Pancreas (tissue), 10 donors: ENCODE results near the gene ATPAF2. TPM values are rescaled to one million over a fixed set of nuclear protein-coding genes. Genes with fewer than 3 reads are reported as not detected.

Experiments
- ATAC-seq, 4 donors: fragments of 200-7000 bp; cut with Tn5 transposase; one replicate each; pipeline versions ENCODE4 v1.8.0 to v1.9.1; 2020; ENCODE audit warnings: mild to moderate bottlenecking in 4 of 4, moderate library complexity in 4 of 4
- DNase-seq, 6 donors: peaks; one replicate each; pipeline ENCODE4 v3.0.0-alpha.2; 2020
- FAIRE-seq: peaks from 2 replicates; lab custom pipeline; 2012; peaks lifted over from hg19 to GRCh38; lab: Jason Lieb, UNC
- H3K27ac ChIP-seq, 4 donors: fragments of 200-600 bp; sonication (generic); 1 replicate in 3 of 4; 2 replicates in 1 of 4; pipeline versions ENCODE4 v1.5.0 to v1.8.0; 2020
- H3K27me3 ChIP-seq, 4 donors: fragments of 200-600 bp; one replicate each; pipeline ENCODE4 v1.8.0; 2021
- H3K36me3 ChIP-seq, 3 donors: fragments of 200-600 bp; sonication (generic) in 1 of 3; one replicate each; pipeline versions ENCODE4 v1.5.0 to v1.8.0; 2020 to 2021
- H3K4me1 ChIP-seq, 3 donors: fragments of 200-600 bp; one replicate each; pipeline ENCODE4 v1.8.0; 2021
- H3K4me3 ChIP-seq, 4 donors: fragments of 200-600 bp; sonication (generic) in 2 of 4; one replicate each; pipeline versions ENCODE4 v1.5.0 to v1.8.0; 2020 to 2021
- H3K9me3 ChIP-seq, 4 donors: fragments of 200-600 bp; one replicate each; pipeline ENCODE4 v1.8.0; 2021
- WGBS, 2 donors: extraction: QIAGEN DNeasy Blood & Tissue Kit; methylation state at CpG; one replicate each; pipeline ENCODE4 v1.1.7; 2013; 5-methylcytosine and 5-hydroxymethylcytosine counted together
- intact Hi-C, 3 donors: fragments of 100-400 bp; cut with DNase I; formaldehyde crosslinking; loops; one replicate each; pipeline versions ENCODE4 v1.11.1 to v1.14.2; 2022
- polyA plus RNA-seq, 2 donors: library from polyadenylated mRNA; stranded (reverse); fragments of 200-250 nt; gene quantifications; one replicate each; pipeline ENCODE4 v1.2.3, GENCODE V29; 2013
- total RNA-seq, 6 donors: library from RNA; stranded (reverse); fragmentation: NEBNext Ultra II Directional in 4 of 6; extraction: Animal tissue kit (Norgen Biotek cat#: 25700) in 4 of 6; gene quantifications; one replicate each; pipeline versions ENCODE4 v1.2.1 to v1.2.4, GENCODE V29; 2021 to 2023
- TF ChIP-seq, protein P1 (sequence below), 4 donors: fragments of 200-600 bp; sonication (generic) in 3 of 4; IDR thresholded peaks; one replicate each; pipeline versions ENCODE4 v1.5.0 to v1.8.0; 2021; ENCODE audit warnings: antibody characterized with exemption in 4 of 4
- donor health status: healthy with polysubstance abuse.
- donor health status: DM: no; HTN: no; CAD: no; lungs with moderate emphysema.
- donor health status: DM: no; HTN: no; CAD: no.
- donor health status: control.
- donor health status: control.
- donor health status: Bipolar disorder and iron deficiency.
- donor health status: DM: yes; HTN: yes; CAD: no.
- donor health status: DM: no; HTN: no; CAD: no.
- donor health status: DM: no; HTN: no; CAD: no.
- donor health status: DM: yes; HTN: yes; CAD: no.

Gene ATPAF2
- total and polyA plus RNA-seq, 8 donors = 7.3 to 18.4 (median 12.1) TPM

- no peaks in the 10 kb centered on the region for H3K27me3 ChIP-seq
- no peak overlapping the region for H3K4me3 ChIP-seq
- no peaks in the 10 kb centered on the region for H3K36me3 ChIP-seq
- H3K4me1 ChIP-seq = no peaks in the 10 kb centered on the region
- TF ChIP-seq, protein P1, sequence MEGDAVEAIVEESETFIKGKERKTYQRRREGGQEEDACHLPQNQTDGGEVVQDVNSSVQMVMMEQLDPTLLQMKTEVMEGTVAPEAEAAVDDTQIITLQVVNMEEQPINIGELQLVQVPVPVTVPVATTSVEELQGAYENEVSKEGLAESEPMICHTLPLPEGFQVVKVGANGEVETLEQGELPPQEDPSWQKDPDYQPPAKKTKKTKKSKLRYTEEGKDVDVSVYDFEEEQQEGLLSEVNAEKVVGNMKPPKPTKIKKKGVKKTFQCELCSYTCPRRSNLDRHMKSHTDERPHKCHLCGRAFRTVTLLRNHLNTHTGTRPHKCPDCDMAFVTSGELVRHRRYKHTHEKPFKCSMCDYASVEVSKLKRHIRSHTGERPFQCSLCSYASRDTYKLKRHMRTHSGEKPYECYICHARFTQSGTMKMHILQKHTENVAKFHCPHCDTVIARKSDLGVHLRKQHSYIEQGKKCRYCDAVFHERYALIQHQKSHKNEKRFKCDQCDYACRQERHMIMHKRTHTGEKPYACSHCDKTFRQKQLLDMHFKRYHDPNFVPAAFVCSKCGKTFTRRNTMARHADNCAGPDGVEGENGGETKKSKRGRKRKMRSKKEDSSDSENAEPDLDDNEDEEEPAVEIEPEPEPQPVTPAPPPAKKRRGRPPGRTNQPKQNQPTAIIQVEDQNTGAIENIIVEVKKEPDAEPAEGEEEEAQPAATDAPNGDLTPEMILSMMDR (IDR thresholded peaks at IDR 0.05) = no peak
- FAIRE-seq (no peak), DNase-seq (no peak), ATAC-seq (no peak)
- no peaks in the 10 kb centered on the region for H3K9me3 ChIP-seq
- 77 to 79% methylated on average over 10 of the region's 10 CpGs for WGBS, 2 donors
- intact Hi-C loops = no loop called here
- H3K27ac ChIP-seq = no peak overlapping the region
Observed at GRCh38 chr17:17976931-17977570, 61.9 kb downstream of the ATPAF2 start.

GRCh38 chr17:17975436-17975835 lies 63.5 kb downstream of the ATPAF2 start:
- TF ChIP-seq, protein P1 (IDR thresholded peaks at IDR 0.05) = no peak
- peaks cover 5 to 11% (median 11%) of the 10 kb centered on the region in 3 donors for H3K4me1 ChIP-seq
- no peak overlapping the region for H3K4me3 ChIP-seq
- H3K36me3 ChIP-seq = no peaks in the 10 kb centered on the region
- H3K27me3 ChIP-seq = no peaks in the 10 kb centered on the region
- WGBS, 2 donors = 68 to 70% methylated on average over 8 of the region's 8 CpGs
- FAIRE-seq = no peak
- intact Hi-C loops = no loop called here
- no peak for DNase-seq
- no peaks in the 10 kb centered on the region for H3K9me3 ChIP-seq
- no peak overlapping the region for H3K27ac ChIP-seq
- no peak for ATAC-seq

DNA sequence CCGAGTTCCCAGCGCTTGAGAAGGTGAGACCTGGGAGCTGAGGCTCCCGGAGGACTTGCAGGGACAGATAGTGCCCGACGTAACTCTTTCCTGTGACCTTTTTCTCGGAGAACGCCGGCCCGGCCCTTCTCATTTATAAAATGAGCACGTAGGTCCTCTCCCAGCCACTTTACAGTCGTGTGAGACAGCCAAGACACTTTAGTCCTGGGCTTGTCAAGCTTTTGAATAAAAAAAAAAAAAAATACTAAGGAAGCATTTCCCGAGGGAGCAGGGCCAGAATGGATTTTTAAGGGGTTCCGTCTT lies 66.1 kb downstream of the ATPAF2 start:
- intact Hi-C loops = no loop called here
- TF ChIP-seq, protein P1 (IDR thresholded peaks at IDR 0.05) = no peak
- DNase-seq = no peak
- peak overlapping the region; percentile 7 to 62 (median 45) for H3K27ac ChIP-seq
- no peaks in the 10 kb centered on the region for H3K27me3 ChIP-seq
- H3K4me3 ChIP-seq = peak overlapping the region; percentile 2 to 49 (median 44)
- FAIRE-seq = no peak
- H3K4me1 ChIP-seq = peaks cover 5 to 14% (median 12%) of the 10 kb centered on the region in 3 donors
- WGBS, 2 donors = 2% methylated on average over 13 of the region's 13 CpGs
- no peak for ATAC-seq
- H3K36me3 ChIP-seq = no peaks in the 10 kb centered on the region
- H3K9me3 ChIP-seq = no peaks in the 10 kb centered on the region

DNA sequence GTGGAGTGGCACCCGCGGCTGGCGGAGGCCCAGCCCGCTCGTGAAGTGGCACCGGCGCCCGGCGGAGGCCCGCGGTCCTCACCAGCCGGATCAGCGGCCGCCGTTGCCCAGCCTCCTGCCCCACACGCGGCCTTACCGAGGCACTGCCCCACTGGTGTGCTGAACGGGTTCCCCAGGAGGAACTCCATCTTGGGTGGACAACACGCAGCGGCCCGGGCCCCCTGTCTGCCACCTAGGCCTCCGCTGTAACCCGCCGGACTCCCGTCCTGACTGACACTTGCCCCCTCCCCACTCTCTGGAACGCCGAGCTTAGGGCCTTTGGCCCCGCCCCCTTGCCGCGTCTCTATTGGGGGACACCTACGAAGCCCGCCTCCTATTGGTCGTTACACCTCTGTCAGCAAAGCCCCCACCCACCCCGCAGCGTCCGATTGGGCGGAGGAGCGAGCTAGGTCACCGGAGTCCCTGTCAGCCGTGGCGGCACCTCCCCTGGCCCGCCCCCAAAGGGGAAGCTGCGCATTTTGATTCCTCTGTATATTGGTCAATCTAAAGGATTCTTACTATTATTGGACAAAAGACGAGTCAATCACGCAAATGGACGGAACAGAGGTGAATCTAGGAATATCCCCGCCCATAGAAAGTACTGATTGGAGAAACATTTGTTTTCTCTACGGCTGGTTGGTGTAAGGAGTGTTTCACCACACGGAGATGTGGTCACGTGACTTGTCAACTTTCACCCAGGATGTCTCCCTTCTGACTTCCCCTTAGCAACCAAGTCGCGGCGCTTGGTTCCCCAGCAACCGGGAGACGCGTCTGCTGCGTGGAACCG lies 66.6 kb downstream of the ATPAF2 start, which contains the start of the genes DRC3 and TOM1L2:
TSS of gene DRC3 (plus strand) at position 737 of the 826 bp plus-strand sequence. CDS start 4,737 bp downstream, outside the sequence.
TSS of gene TOM1L2 (minus strand) at position 275 of the 826 bp plus-strand sequence. CDS start at position 188, 87 bp downstream.
- peak; percentile 93 to 97 (median 94) for ATAC-seq
- Histone ChIP-seq H3K27me3 (no peaks in the 10 kb centered on the region), H3K9me3 (no peaks in the 10 kb centered on the region), H3K36me3 (no peaks in the 10 kb centered on the region), H3K27ac (peak within 1 kb of the TSS; percentile 92 to 97 (median 95)), H3K4me1 (peaks cover 5 to 14% (median 12%) of the 10 kb centered on the region in 3 donors), H3K4me3 (peak within 1 kb of the TSS; percentile 82 to 93 (median 90))
- peak; percentile 98 to 100 (median 100) for DNase-seq
- TF ChIP-seq, protein P1 (IDR thresholded peaks at IDR 0.05) = peak in 2 of 4 donors; percentile 5 to 9
- peak; percentile 99 for FAIRE-seq
- 0 to 1% methylated on average over 52 to 59 of the region's 59 CpGs for WGBS, 2 donors
- intact Hi-C loops = no loop called here
